Gastroesophageal sphincter (tissue), 3 donors: ENCODE measurements around the gene KRT8.

Source experiments
- CTCF ChIP-seq, 4 experiments: fragments of 200-600 bp in 2 of 4; fragments of 450-650 bp in 2 of 4; sonication (generic) in 1 of 4; IDR thresholded peaks; one replicate each; pipeline ENCODE4 v1.5.1; 2017 to 2019; ENCODE audit warnings: antibody characterized with exemption in 4 of 4, mild to moderate bottlenecking in 2 of 4, moderate library complexity in 2 of 4
- EP300 ChIP-seq: sonication (generic); formaldehyde crosslinking; IDR thresholded peaks from one replicate; pipeline ENCODE4 v1.6.1; 2017; ENCODE audit warnings: antibody characterized with exemption, mild to moderate bottlenecking
- POLR2AphosphoS5 ChIP-seq: sonication (generic); formaldehyde crosslinking; IDR thresholded peaks from one replicate; pipeline ENCODE4 v1.6.1; 2017; ENCODE audit warnings: antibody characterized with exemption

DNA sequence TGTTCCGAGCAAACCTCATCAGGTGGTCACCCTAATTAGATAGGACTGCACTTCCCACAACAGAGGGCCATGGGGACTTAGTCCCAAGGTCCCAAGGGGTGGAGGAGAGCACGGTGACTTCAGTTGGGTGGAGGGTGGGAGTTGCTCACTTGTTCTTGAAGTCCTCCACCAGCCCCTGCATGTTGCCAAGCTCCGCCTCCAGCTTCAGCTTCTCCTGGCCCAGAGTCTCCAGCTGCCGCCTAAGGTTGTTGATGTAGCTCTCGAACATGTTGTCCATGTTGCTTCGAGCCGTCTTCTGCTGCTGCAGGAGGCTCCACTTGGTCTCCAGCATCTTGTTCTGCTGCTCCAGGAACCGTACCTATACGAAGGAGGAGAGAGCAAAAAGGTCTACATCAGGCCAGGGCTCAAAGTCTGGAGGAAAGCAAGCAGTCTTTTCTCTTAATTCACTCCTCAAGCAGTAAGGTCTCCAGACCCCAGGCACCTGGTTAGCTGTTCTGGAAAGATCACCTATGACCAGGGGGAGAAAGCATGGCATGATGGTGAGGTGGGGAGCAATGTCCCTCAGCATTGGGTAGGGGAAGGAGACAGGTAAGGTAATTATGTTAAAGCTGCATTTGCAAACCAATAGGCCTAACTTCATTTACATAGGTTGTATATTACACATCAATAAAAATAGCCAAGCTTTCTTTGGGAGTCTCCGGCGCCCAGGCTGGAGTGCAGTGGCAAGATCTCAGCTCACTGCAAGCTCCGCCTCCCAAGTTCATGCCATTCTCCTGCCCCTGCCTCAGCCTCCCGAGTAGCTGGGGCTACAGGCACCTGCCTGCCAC, 2.9 kb downstream of the KRT8 start:
- TF ChIP-seq CTCF (IDR thresholded peaks at IDR 0.05) (no peak), POLR2AphosphoS5 (no peak), EP300 (no peak)
